EL (cell line): Measurements from ENCODE around the gene LRRC37A3.
"Not testable (repeated sequence)": the region's sequence is repeated elsewhere in the genome, so short reads cannot be mapped to it uniquely, and the experiment has no call there.

Experiments
- DNase-seq: peaks from one replicate; pipeline ENCODE4 v3.0.0-alpha.2; 2016

The LRRC37A3 gene

GRCh38 chr17:64925244-64925643 lies 6.0 kb upstream of the LRRC37A3 start:
- DNase-seq, result not testable (repeated sequence)

GRCh38 chr17:64923051-64923568 lies 3.8 kb upstream of the LRRC37A3 start:
- DNase-seq, result not testable (repeated sequence)

GRCh38 chr17:64920419-64921172 lies 1.3 kb upstream of the LRRC37A3 start:
- DNase-seq, result peak; percentile 10

GRCh38 chr17:64920026-64920418 lies 744 bp upstream of the LRRC37A3 start:
- peak; percentile 20 for DNase-seq

- not testable (repeated sequence) for DNase-seq
These were observed 413 bp downstream of the LRRC37A3 start for GRCh38 chr17:64918842-64919288.

- not testable (repeated sequence) for DNase-seq
These were observed 1.7 kb downstream of the LRRC37A3 start for GRCh38 chr17:64917540-64917939.

- DNase-seq, result not testable (repeated sequence)
These were observed 4.0 kb downstream of the LRRC37A3 start for GRCh38 chr17:64915244-64915643.

- not testable (repeated sequence) for DNase-seq
These were observed 9.1 kb downstream of the LRRC37A3 start for GRCh38 chr17:64910191-64910514.

GRCh38 chr17:64909511-64910190 lies 9.6 kb downstream of the LRRC37A3 start:
- not testable (repeated sequence) for DNase-seq

GRCh38 chr17:64904069-64904468 lies 15.2 kb downstream of the LRRC37A3 start:
- peak; percentile 3 for DNase-seq

- peak; percentile 1 for DNase-seq
These were observed 22.1 kb downstream of the LRRC37A3 start for GRCh38 chr17:64897136-64897535.

- DNase-seq, result not testable (repeated sequence)
These were observed 45.1 kb downstream of the LRRC37A3 start for GRCh38 chr17:64874210-64874609.

- peak; percentile 59 for DNase-seq
These were observed 71.5 kb downstream of the LRRC37A3 start for GRCh38 chr17:64847504-64848466.

GRCh38 chr17:64846892-64847291 lies 72.4 kb downstream of the LRRC37A3 start:
- DNase-seq, result not testable (repeated sequence)

- not testable (repeated sequence) for DNase-seq
These were observed 75.4 kb downstream of the LRRC37A3 start for GRCh38 chr17:64843918-64844317.

GRCh38 chr17:64842900-64843299 lies 76.4 kb downstream of the LRRC37A3 start:
- DNase-seq, result not testable (repeated sequence)

GRCh38 chr17:64840960-64841359 lies 78.3 kb downstream of the LRRC37A3 start:
- DNase-seq, result not testable (repeated sequence)

GRCh38 chr17:64838513-64838912 lies 80.8 kb downstream of the LRRC37A3 start:
- DNase-seq, result not testable (repeated sequence)

GRCh38 chr17:64837018-64837761 lies 82.1 kb downstream of the LRRC37A3 start:
- peak; percentile 83 for DNase-seq

GRCh38 chr17:64836623-64837017 lies 82.7 kb downstream of the LRRC37A3 start:
- peak; percentile 21 for DNase-seq

- DNase-seq, result peak; percentile 14
These were observed 85.2 kb downstream of the LRRC37A3 start for GRCh38 chr17:64834060-64834459.

- DNase-seq, result not testable (repeated sequence)
These were observed 88.6 kb downstream of the LRRC37A3 start for GRCh38 chr17:64830631-64831040.
